22Rv1 (cell line): ENCODE data around the gene AFAP1L2.
"Not testable (repeated sequence)": the region's sequence is repeated elsewhere in the genome, so short reads cannot be mapped to it uniquely, and the experiment has no call there.

ENCODE experiments used
- H3K27ac ChIP-seq: fragments of 450-650 bp; 2 replicates; pipeline ENCODE4 v1.5.1; 2017
- CTCF ChIP-seq: fragments of 450-650 bp; IDR thresholded peaks from 2 replicates; pipeline ENCODE4 v1.5.1; 2017; ENCODE audit warnings: mild to moderate bottlenecking
- ZFX ChIP-seq: fragments of 450-650 bp; IDR thresholded peaks from 2 replicates; pipeline ENCODE4 v1.6.1; 2017; ENCODE audit warnings: antibody characterized with exemption, borderline replicate concordance

The AFAP1L2 gene

GRCh38 chr10:114334301-114334700 is 70.0 kb downstream of the AFAP1L2 start:
- H3K27ac ChIP-seq, result no peak overlapping the region
- TF ChIP-seq CTCF (no peak), ZFX (no peak)

GRCh38 chr10:114333441-114333840 is 70.9 kb downstream of the AFAP1L2 start:
- not testable (repeated sequence) for H3K27ac ChIP-seq

GRCh38 chr10:114332301-114333192 is 71.8 kb downstream of the AFAP1L2 start:
- no peak for TF ChIP-seq ZFX
- no peak for TF ChIP-seq CTCF
- H3K27ac ChIP-seq, result no peak overlapping the region

- TF ChIP-seq ZFX, result no peak
- TF ChIP-seq CTCF, result no peak
- no peak overlapping the region for H3K27ac ChIP-seq
These were observed 74.5 kb downstream of the AFAP1L2 start for GRCh38 chr10:114329634-114330365.

GRCh38 chr10:114328874-114329273 is 75.4 kb downstream of the AFAP1L2 start:
- TF ChIP-seq CTCF (no peak), ZFX (no peak)
- H3K27ac ChIP-seq, result no peak overlapping the region

- TF ChIP-seq CTCF, result no peak
- TF ChIP-seq ZFX, result no peak
- H3K27ac ChIP-seq, result no peak overlapping the region
These were observed 75.9 kb downstream of the AFAP1L2 start for GRCh38 chr10:114328441-114328812.

GRCh38 chr10:114327537-114328440 is 76.5 kb downstream of the AFAP1L2 start:
- no peak for TF ChIP-seq ZFX
- no peak for TF ChIP-seq CTCF
- no peak overlapping the region for H3K27ac ChIP-seq
